Loucy (cell line): ENCODE data around the gene DSCAM.

ENCODE experiments used
- H2AFZ ChIP-seq: fragments of 200-600 bp; sonication (generic); 2 replicates; pipeline ENCODE4 v1.6.0; 2016; ENCODE audit warnings: antibody characterized with exemption, mild to moderate bottlenecking, low read length, moderate library complexity
- H3F3A ChIP-seq: fragments of 200-600 bp; 2 replicates; pipeline ENCODE4 v1.6.0; 2016; ENCODE audit warnings: antibody characterized with exemption, low read depth, mild to moderate bottlenecking
- H3K27me3 ChIP-seq: fragments of 200-600 bp; sonication (generic); 2 replicates; pipeline ENCODE4 v1.6.1; 2014; ENCODE audit warnings: low read length, mild to moderate bottlenecking; ENCODE audit not compliant: insufficient read depth, poor library complexity, severe bottlenecking
- H3K36me3 ChIP-seq: fragments of 200-600 bp; sonication (generic); 2 replicates; pipeline ENCODE4 v1.6.1; 2016; ENCODE audit warnings: low read length; ENCODE audit not compliant: insufficient read depth
- H3K4me1 ChIP-seq: fragments of 200-600 bp; sonication (generic); 2 replicates; pipeline ENCODE4 v1.5.1; 2014; ENCODE audit warnings: low read length, mild to moderate bottlenecking; ENCODE audit not compliant: insufficient read depth, poor library complexity, severe bottlenecking
- H3K4me2 ChIP-seq: fragments of 200-600 bp; sonication (generic); 2 replicates; pipeline ENCODE4 v1.6.0; 2014; ENCODE audit warnings: antibody characterized with exemption, low read length, low read depth, mild to moderate bottlenecking; ENCODE audit not compliant: poor library complexity, severe bottlenecking
- H3K4me3 ChIP-seq: fragments of 200-600 bp; sonication (generic); 2 replicates; pipeline ENCODE4 v1.5.1; 2014; ENCODE audit warnings: low read length, mild to moderate bottlenecking, mixed read lengths; ENCODE audit not compliant: poor library complexity, severe bottlenecking
- H3K79me2 ChIP-seq: fragments of 200-600 bp; sonication (generic); 2 replicates; pipeline ENCODE4 v1.6.1; 2014; ENCODE audit warnings: low read length; ENCODE audit not compliant: insufficient read depth
- H3K9ac ChIP-seq: fragments of 200-600 bp; sonication (generic); 2 replicates; pipeline ENCODE4 v1.6.0; 2014; ENCODE audit warnings: mild to moderate bottlenecking, low read depth, low read length, moderate library complexity; ENCODE audit not compliant: poor library complexity, severe bottlenecking
- H3K9me2 ChIP-seq: fragments of 200-600 bp; sonication (generic); replicated peaks from 2 replicates; pipeline ENCODE4 v1.6.1; 2016; ENCODE audit warnings: low read depth, low read length, mixed read lengths
- H3K9me3 ChIP-seq: fragments of 200-600 bp; sonication (generic); 2 replicates; pipeline ENCODE4 v1.6.1; 2014; ENCODE audit warnings: mild to moderate bottlenecking, antibody characterized with exemption, low read length, low read depth; ENCODE audit not compliant: insufficient read depth
- H4K20me1 ChIP-seq: fragments of 200-600 bp; sonication (generic); 2 replicates; pipeline ENCODE4 v1.6.0; 2014; ENCODE audit warnings: antibody characterized with exemption, low read length, mild to moderate bottlenecking; ENCODE audit not compliant: insufficient read depth, poor library complexity, severe bottlenecking
- EZH2phosphoT487 ChIP-seq: fragments of 200-600 bp; IDR thresholded peaks from 2 replicates; pipeline ENCODE4 v1.6.1; 2018; ENCODE audit warnings: antibody characterized with exemption, mild to moderate bottlenecking, moderate library complexity, borderline replicate concordance
- TF ChIP-seq, protein P1 (sequence below): fragments of 200-600 bp; sonication (generic); conservative IDR thresholded peaks from 2 replicates; pipeline ENCODE4 v1.5.1; 2014; ENCODE audit warnings: mild to moderate bottlenecking, antibody characterized with exemption, low read length

The DSCAM gene

DNA sequence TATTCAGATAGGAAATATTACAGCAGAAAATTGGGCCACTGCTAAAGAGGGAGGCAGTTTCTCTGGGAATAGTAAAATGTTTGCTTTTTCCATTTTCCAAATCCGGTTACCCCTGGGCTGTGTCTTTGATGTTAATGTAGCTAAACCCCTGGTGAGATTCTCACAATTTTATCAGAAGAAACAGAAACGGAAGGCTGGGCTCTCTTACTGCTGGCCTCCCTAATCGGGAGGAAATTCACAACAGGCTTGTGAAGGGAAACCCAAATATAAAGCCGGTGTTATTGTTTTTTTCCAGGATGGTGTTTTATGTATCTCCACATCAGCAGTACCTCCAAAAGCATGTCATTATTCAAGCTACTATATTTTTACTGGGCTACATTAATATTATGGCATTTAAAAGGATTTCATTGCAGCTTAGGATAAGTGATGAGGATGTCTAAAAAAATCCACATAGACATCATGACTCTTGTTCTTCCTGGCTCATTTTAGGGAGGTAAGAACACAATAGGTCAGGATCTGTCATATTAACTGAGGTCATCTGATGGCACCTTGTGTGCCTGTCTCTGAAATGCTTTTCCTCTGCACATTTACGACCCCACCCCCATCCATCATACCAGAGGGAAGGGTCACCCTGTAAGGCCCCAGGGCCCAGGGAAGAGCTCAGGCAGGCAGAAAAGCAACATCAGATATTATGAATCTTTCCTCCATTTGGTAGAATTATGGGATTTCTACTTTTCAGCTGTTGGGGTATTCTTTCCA, 158.7 kb downstream of the DSCAM start:
- no peak for TF ChIP-seq EZH2phosphoT487
- TF ChIP-seq, protein P1, sequence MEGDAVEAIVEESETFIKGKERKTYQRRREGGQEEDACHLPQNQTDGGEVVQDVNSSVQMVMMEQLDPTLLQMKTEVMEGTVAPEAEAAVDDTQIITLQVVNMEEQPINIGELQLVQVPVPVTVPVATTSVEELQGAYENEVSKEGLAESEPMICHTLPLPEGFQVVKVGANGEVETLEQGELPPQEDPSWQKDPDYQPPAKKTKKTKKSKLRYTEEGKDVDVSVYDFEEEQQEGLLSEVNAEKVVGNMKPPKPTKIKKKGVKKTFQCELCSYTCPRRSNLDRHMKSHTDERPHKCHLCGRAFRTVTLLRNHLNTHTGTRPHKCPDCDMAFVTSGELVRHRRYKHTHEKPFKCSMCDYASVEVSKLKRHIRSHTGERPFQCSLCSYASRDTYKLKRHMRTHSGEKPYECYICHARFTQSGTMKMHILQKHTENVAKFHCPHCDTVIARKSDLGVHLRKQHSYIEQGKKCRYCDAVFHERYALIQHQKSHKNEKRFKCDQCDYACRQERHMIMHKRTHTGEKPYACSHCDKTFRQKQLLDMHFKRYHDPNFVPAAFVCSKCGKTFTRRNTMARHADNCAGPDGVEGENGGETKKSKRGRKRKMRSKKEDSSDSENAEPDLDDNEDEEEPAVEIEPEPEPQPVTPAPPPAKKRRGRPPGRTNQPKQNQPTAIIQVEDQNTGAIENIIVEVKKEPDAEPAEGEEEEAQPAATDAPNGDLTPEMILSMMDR, result no peak
- no peak overlapping the region for H2AFZ ChIP-seq
- H3K4me2 ChIP-seq, result no peak overlapping the region

GRCh38 chr21:40687625-40688024, 159.3 kb downstream of the DSCAM start:
- TF ChIP-seq EZH2phosphoT487, result no peak
- TF ChIP-seq, protein P1, result no peak
- Histone ChIP-seq H3K4me2 (no peak overlapping the region), H3K4me1 (no peaks in the 10 kb centered on the region), H3K79me2 (no peaks in the 10 kb centered on the region), H3K36me3 (no peaks in the 10 kb centered on the region), H3K4me3 (no peak overlapping the region), H3K9me2 (no peaks in the 10 kb centered on the region), H3K27me3 (no peaks in the 10 kb centered on the region), H4K20me1 (no peaks in the 10 kb centered on the region), H3F3A (no peaks in the 10 kb centered on the region), H3K9me3 (no peaks in the 10 kb centered on the region; the same call in 1 of the 2 replicates), H2AFZ (no peak overlapping the region), H3K9ac (no peak overlapping the region)

More for the DNA sequence above, 158.7 kb downstream of the DSCAM start:
- Histone ChIP-seq H3K9me3 (no peaks in the 10 kb centered on the region; the same call in 1 of the 2 replicates), H3K4me1 (no peaks in the 10 kb centered on the region), H3K27me3 (no peaks in the 10 kb centered on the region), H3K79me2 (no peaks in the 10 kb centered on the region), H3K9me2 (no peaks in the 10 kb centered on the region), H3K9ac (no peak overlapping the region), H3K4me3 (no peak overlapping the region), H4K20me1 (no peaks in the 10 kb centered on the region), H3F3A (no peaks in the 10 kb centered on the region), H3K36me3 (no peaks in the 10 kb centered on the region)

- Histone ChIP-seq H3K9me2 (no peaks in the 10 kb centered on the region), H3K36me3 (no peaks in the 10 kb centered on the region), H3K4me3 (no peak overlapping the region), H3K27me3 (no peaks in the 10 kb centered on the region), H2AFZ (no peak overlapping the region), H3K4me2 (no peak overlapping the region), H4K20me1 (no peaks in the 10 kb centered on the region), H3F3A (no peaks in the 10 kb centered on the region), H3K4me1 (no peaks in the 10 kb centered on the region), H3K79me2 (no peaks in the 10 kb centered on the region), H3K9me3 (no peaks in the 10 kb centered on the region; the same call in 1 of the 2 replicates), H3K9ac (no peak overlapping the region)
- TF ChIP-seq, protein P1, result no peak
- TF ChIP-seq EZH2phosphoT487, result no peak
Measured at GRCh38 chr21:40686526-40686925, 160.4 kb downstream of the DSCAM start.
